ENCODE data around the gene ADAM12. TPM values are rescaled to one million over a fixed set of nuclear protein-coding genes. Genes with fewer than 3 reads are reported as not detected.

The ADAM12 gene
- total RNA-seq, 1 experiment from 2014 or later = 0.24 TPM

- Histone ChIP-seq H3K56ac (ENCODE audit: insufficient read length, low read depth, low read length) (no peak overlapping the region), H3K4ac (ENCODE audit: low read depth, low read length) (no peak overlapping the region), H3K27ac (ENCODE audit: insufficient read length, low read depth, low read length) (no peak overlapping the region), H3K4me2 (ENCODE audit: insufficient read depth, insufficient read length, low read length) (no peak overlapping the region), H4K8ac (replicated peaks; ENCODE audit: insufficient read length, low read depth, low read length) (no peak overlapping the region), H2BK12ac (ENCODE audit: insufficient read length, low read depth, low read length) (no peak overlapping the region), H3K27me3 (ENCODE audit: insufficient read depth, low read length) (no peaks in the 10 kb centered on the region), H4K5ac (ENCODE audit: insufficient read length, low read depth, low read length) (no peak overlapping the region), H3T11ph (ENCODE audit: low read length) (no peak overlapping the region), H3K79me2 (ENCODE audit: insufficient read depth, low read length) (no peaks in the 10 kb centered on the region), H2AK5ac (ENCODE audit: insufficient read length, low read length) (no peak overlapping the region), H4K20me1 (ENCODE audit: control insufficient read depth, insufficient read depth, insufficient read length) (no peaks in the 10 kb centered on the region), H3K23ac (ENCODE audit: insufficient read length, low read depth, low read length) (no peak overlapping the region), H2BK120ac (ENCODE audit: low read depth, low read length, poor library complexity, severe bottlenecking) (no peak overlapping the region), H3K4me1 (ENCODE audit: insufficient read depth, low read length) (peaks cover 5% of the 10 kb centered on the region), H3K9me3 (ENCODE audit: control insufficient read depth, low read depth, low read length) (no peaks in the 10 kb centered on the region), H4K91ac (ENCODE audit: insufficient read length, low read depth, low read length) (no peak overlapping the region), H3K23me2 (ENCODE audit: insufficient read length, low read depth, low read length, poor library complexity, severe bottlenecking) (no peaks in the 10 kb centered on the region), H2BK15ac (ENCODE audit: low read depth, low read length) (no peak overlapping the region), H3K18ac (ENCODE audit: insufficient read length, low read depth, low read length) (no peak overlapping the region), H2BK20ac (ENCODE audit: low read depth, low read length, poor library complexity, severe bottlenecking) (no peak overlapping the region), H3K9ac (ENCODE audit: extremely low read depth, insufficient read length, low read length) (no peak overlapping the region), H3K79me1 (ENCODE audit: insufficient read depth, low read depth, low read length, poor library complexity, severe bottlenecking) (no peaks in the 10 kb centered on the region), H2BK5ac (ENCODE audit: insufficient read length, low read length) (no peak overlapping the region), H2AFZ (ENCODE audit: low read length) (no peak overlapping the region), H3K14ac (ENCODE audit: insufficient read depth, low read length) (no peak overlapping the region)
- WGBS (ENCODE audit: extremely low coverage, insufficient read length, low lambda C conversion rate) = no CpG with 5 or more reads among the region's 7 CpGs
- no peak for TF ChIP-seq CTCF (conservative IDR thresholded peaks at IDR 0.05)
- Mint-ChIP-seq H3K27ac (no peak overlapping the region), H3K9me3 (no peaks in the 10 kb centered on the region), H3K4me1 (peaks cover 26 to 29% of the 10 kb centered on the region in 2 experiments), H3K4me3 (no peak overlapping the region), H3K36me3 (ENCODE audit: insufficient read depth in 1 of 3, low read depth in 3 of 3) (no peaks in the 10 kb centered on the region; a peak in 2 of 7 replicates), H3K27me3 (ENCODE audit: low read depth) (no peaks in the 10 kb centered on the region; the same call in none of the 2 replicates)
- DNase-seq = no peak
Measured at GRCh38 chr10:126259760-126260479, 128.4 kb downstream of the ADAM12 start.

Measured in H9 (cell line).